MV-4-11 (cell line): ENCODE measurements around the gene PATZ1.

ENCODE experiments used
- DNase-seq: peaks from one replicate; lab custom pipeline; 2025; lab: John Stamatoyannopoulos, UW

Gene PATZ1

GRCh38 chr22:31282748-31283468 is 63.2 kb downstream of the PATZ1 start:
- no peak for DNase-seq

GRCh38 chr22:31281733-31282132 is 64.4 kb downstream of the PATZ1 start:
- DNase-seq = no peak

GRCh38 chr22:31279821-31280505 is 66.2 kb downstream of the PATZ1 start:
- DNase-seq = no peak

- no peak for DNase-seq
Observed at GRCh38 chr22:31279327-31279669, 66.8 kb downstream of the PATZ1 start.

GRCh38 chr22:31278626-31279326 is 67.4 kb downstream of the PATZ1 start:
- DNase-seq = no peak

GRCh38 chr22:31278151-31278621 is 68.0 kb downstream of the PATZ1 start:
- no peak for DNase-seq

- DNase-seq = no peak
Observed at GRCh38 chr22:31277741-31278140, 68.4 kb downstream of the PATZ1 start.

- DNase-seq = no peak
Observed at GRCh38 chr22:31276426-31277167, 69.5 kb downstream of the PATZ1 start.
